Endothelial cell of umbilical vein (primary cell): ENCODE results near the gene IFITM10. TPM values are rescaled to one million over a fixed set of nuclear protein-coding genes. Genes with fewer than 3 reads are reported as not detected.

Experiments
- BruUV-seq: library from RNA; stranded (reverse); fragments of 400-500 nt; replicated peaks from 2 replicates; lab custom pipeline; 2021; lab: Mats Ljungman, UMichigan
- CTCF ChIA-PET: fragments of 300-600, 350-600 bp; sonication (Branson Sonifier 250); formaldehyde crosslinking; loops from one replicate; lab custom pipeline; 2021; ENCODE audit warnings: antibody characterized with exemption, inconsistent platforms; lab: Charles Lee
- POLR2A ChIA-PET: fragments of 300-600, 350-600 bp; sonication (Branson Sonifier 250); formaldehyde crosslinking; loops from one replicate; lab custom pipeline; 2021; ENCODE audit warnings: antibody characterized with exemption, inconsistent platforms; lab: Charles Lee
- DNase-seq: peaks from one replicate; pipeline ENCODE4 v3.0.0-alpha.2; 2011; ENCODE audit warnings: low read depth, low spot score
- FAIRE-seq: peaks from 2 replicates; lab custom pipeline; 2011; peaks lifted over from hg19 to GRCh38; lab: Jason Lieb, UNC
- H2AFZ ChIP-seq: 2 replicates; pipeline ENCODE4 v1.6.0; 2012; ENCODE audit warnings: low read depth, low read length, control low read depth, inconsistent platforms
- H3K27ac ChIP-seq: 2 replicates; pipeline ENCODE4 v1.5.1; 2011; ENCODE audit warnings: low read depth, mild to moderate bottlenecking, control low read depth, low read length, moderate library complexity; ENCODE audit not compliant: insufficient read depth
- H3K27me3 ChIP-seq, 2 experiments: 2 replicates each; pipeline versions ENCODE4 v1.6.0 to v1.6.1; 2011; ENCODE audit warnings: low read length in 2 of 2, mixed read lengths in 1 of 2; ENCODE audit not compliant: control insufficient read depth in 2 of 2, insufficient read depth in 2 of 2
- H3K36me3 ChIP-seq, 2 experiments: 2 replicates in 1 of 2; 3 replicates in 1 of 2; pipeline ENCODE4 v1.5.1; 2011; ENCODE audit warnings: low read length in 2 of 2, mild to moderate bottlenecking in 1 of 2, moderate library complexity in 1 of 2; ENCODE audit not compliant: control insufficient read depth in 2 of 2, insufficient read depth in 2 of 2; ENCODE audit errors: extremely low read depth in 1 of 2
- H3K4me1 ChIP-seq: 3 replicates; pipeline ENCODE4 v1.5.1; 2011; ENCODE audit warnings: mild to moderate bottlenecking, low read length; ENCODE audit not compliant: control insufficient read depth, insufficient read depth; ENCODE audit errors: extremely low read depth
- H3K4me2 ChIP-seq: 2 replicates; pipeline ENCODE4 v1.6.1; 2011; ENCODE audit warnings: low read length, control low read depth, mixed read lengths; ENCODE audit not compliant: insufficient read depth
- H3K4me3 ChIP-seq, 3 experiments: fragments of 200-600 bp in 1 of 3; sonication (generic), shearing (Covaris generic) in 1 of 3; replicated peaks in 1 of 3; 2 replicates each; pipeline ENCODE4 v1.5.1; 2011 to 2016; ENCODE audit warnings: control low read depth in 3 of 3, low read length in 3 of 3, mild to moderate bottlenecking in 2 of 3, inconsistent platforms in 1 of 3, low read depth in 1 of 3, moderate library complexity in 1 of 3; ENCODE audit not compliant: insufficient read depth in 1 of 3
- H3K79me2 ChIP-seq: 2 replicates; pipeline ENCODE4 v1.6.0; 2012; ENCODE audit warnings: low read length, inconsistent platforms; ENCODE audit not compliant: control insufficient read depth, insufficient read depth
- H3K9ac ChIP-seq: replicated peaks from 2 replicates; pipeline ENCODE3; 2011; ENCODE audit warnings: low read length, control low read depth; ENCODE audit not compliant: insufficient read depth; ENCODE audit errors: extremely low read depth
- H3K9me1 ChIP-seq: replicated peaks from 3 replicates; pipeline ENCODE4 v1.6.0; 2011; ENCODE audit warnings: mild to moderate bottlenecking, low read length; ENCODE audit not compliant: control insufficient read depth, insufficient read depth; ENCODE audit errors: extremely low read depth
- H3K9me3 ChIP-seq: replicated peaks from 2 replicates; pipeline ENCODE4 v1.5.1; 2012; ENCODE audit warnings: low read length, inconsistent platforms; ENCODE audit not compliant: control insufficient read depth, insufficient read depth
- H4K20me1 ChIP-seq: replicated peaks from 2 replicates; pipeline ENCODE3; 2011; ENCODE audit warnings: mild to moderate bottlenecking, low read length; ENCODE audit not compliant: control insufficient read depth, insufficient read depth; ENCODE audit errors: extremely low read depth
- CTCF ChIP-seq, 2 donors: IDR thresholded peaks; 1 replicate in 1 of 2; 2 replicates in 1 of 2; pipeline ENCODE4 v1.5.1; 2011; ENCODE audit warnings: low read length in 2 of 2, mild to moderate bottlenecking in 2 of 2, moderate library complexity in 2 of 2, control low read depth in 1 of 2, inconsistent platforms in 1 of 2, low read depth in 1 of 2; ENCODE audit not compliant: insufficient read depth in 1 of 2; ENCODE audit errors: extremely low read depth in 1 of 2
- EZH2 ChIP-seq: IDR thresholded peaks from 2 replicates; pipeline ENCODE4 v1.6.1; 2012; ENCODE audit warnings: borderline replicate concordance, low read depth, mild to moderate bottlenecking, moderate library complexity, low read length, inconsistent platforms; ENCODE audit not compliant: severe bottlenecking
- FOS ChIP-seq: IDR thresholded peaks from 2 replicates; pipeline ENCODE4 v1.6.1; 2011; ENCODE audit warnings: mild to moderate bottlenecking, low read length, moderate library complexity, borderline replicate concordance; ENCODE audit not compliant: insufficient read depth
- GATA2 ChIP-seq: IDR thresholded peaks from 2 replicates; pipeline ENCODE4 v1.7.0; 2011; ENCODE audit warnings: low read depth, mild to moderate bottlenecking, moderate library complexity, mixed read lengths, low read length; ENCODE audit not compliant: insufficient read length, insufficient read depth
- JUN ChIP-seq: IDR thresholded peaks from 2 replicates; pipeline ENCODE4 v1.6.1; 2011; ENCODE audit warnings: borderline replicate concordance, low read depth; ENCODE audit not compliant: insufficient read length, insufficient read depth
- MYC ChIP-seq: IDR thresholded peaks from one replicate; pipeline ENCODE4 v1.6.1; 2011; ENCODE audit warnings: mild to moderate bottlenecking, low read depth, low read length
- POLR2A ChIP-seq: IDR thresholded peaks from 2 replicates; pipeline ENCODE4 v1.6.1; 2012; ENCODE audit warnings: low read depth, mild to moderate bottlenecking, control low read depth, low read length
- POLR2AphosphoS5 ChIP-seq: IDR thresholded peaks from 2 replicates; pipeline ENCODE4 v1.6.1; 2012; ENCODE audit warnings: low read depth, mild to moderate bottlenecking, control low read depth, low read length, moderate library complexity; ENCODE audit not compliant: insufficient read depth
- dilution Hi-C: fragments of 300-500 bp; cut with MboI; formaldehyde crosslinking; loops from one replicate; pipeline ENCODE4 v1.15.0; 2019; ENCODE audit warnings: low sequenced_read_pairs; ENCODE audit not compliant: extremely low pct_ligation_motif_present
- intact Hi-C: fragments of 100-400 bp; cut with micrococcal nuclease; formaldehyde crosslinking; loops from one replicate; pipeline ENCODE4 v1.10.0; 2022
- polyA plus RNA-seq, 4 experiments: library from polyadenylated mRNA; depleted of rRNA in 3 of 4; stranded (reverse) in 3 of 4; unstranded in 1 of 4; fragments of >200 nt; gene quantifications; 2 replicates each; pipeline versions ENCODE4 v1.2.1 to v1.2.3, GENCODE V29; 2011 to 2012; ENCODE audit warnings: missing spikeins in 1 of 4
- total RNA-seq: library from RNA; stranded (reverse); gene quantifications from 2 replicates; pipeline ENCODE4 v1.2.3, GENCODE V29; 2021
- TF ChIP-seq, protein P1 (sequence below): IDR thresholded peaks from 2 replicates; pipeline ENCODE4 v1.6.1; 2011; ENCODE audit not compliant: insufficient read depth, insufficient read length

Gene IFITM10
- total and polyA plus RNA-seq, 2 donors (not counting 3 experiments of a cell fraction or from before 2014, with no cell fraction given): 0.04 to 0.66 TPM

- POLR2A ChIA-PET: interaction anchor here (0.7 kb wide), 1 partner anchor 25 kb away, joined by 3 read pairs; no protein-coding TSS in a partner anchor
These were observed 17.2 kb upstream of the IFITM10 start for GRCh38 chr11:1767399-1768140.

More at GRCh38 chr11:1767399-1768140, 17.2 kb upstream of the IFITM10 start:
- Histone ChIP-seq H3K27me3 (no peaks in the 10 kb centered on the region), H3K4me3 (no peak overlapping the region), H3K27ac (no peak overlapping the region), H3K36me3 (no peaks in the 10 kb centered on the region), H3K4me1 (peaks cover 18% of the 10 kb centered on the region), H3K4me2 (no peak overlapping the region), H3K9me3 (no peaks in the 10 kb centered on the region), H3K9ac (no peak overlapping the region), H4K20me1 (no peaks in the 10 kb centered on the region), H2AFZ (no peak overlapping the region), H3K79me2 (peaks cover 9% of the 10 kb centered on the region), H3K9me1 (no peaks in the 10 kb centered on the region)
- dilution Hi-C loops: no loop called here
- DNase-seq (no peak), FAIRE-seq (no peak)
- CTCF ChIA-PET: interaction anchor here (0.8 to 1.5 kb wide), 3 partner anchors 65 to 115 kb away, joined by 4 to 5 read pairs (median 4); no protein-coding TSS in a partner anchor
- BruUV-seq: no TSS peak
- TF ChIP-seq GATA2 (no peak), POLR2AphosphoS5 (no peak), CTCF (IDR thresholded peaks at IDR 0.05; ENCODE audit: extremely low read depth in 1 of 2, insufficient read depth in 1 of 2, low read depth in 1 of 2, low read length in 2 of 2) (no peak), JUN (no peak), MYC (no peak), POLR2A (no peak), EZH2 (no peak), FOS (no peak)
- TF ChIP-seq, protein P1, sequence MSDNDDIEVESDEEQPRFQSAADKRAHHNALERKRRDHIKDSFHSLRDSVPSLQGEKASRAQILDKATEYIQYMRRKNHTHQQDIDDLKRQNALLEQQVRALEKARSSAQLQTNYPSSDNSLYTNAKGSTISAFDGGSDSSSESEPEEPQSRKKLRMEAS: no peak
- intact Hi-C loops: no loop called here
